ENCODE data around the gene G6PC3. TPM values are rescaled to one million over a fixed set of nuclear protein-coding genes. Genes with fewer than 3 reads are reported as not detected.
"Not testable (repeated sequence)": the region's sequence is repeated elsewhere in the genome, so short reads cannot be mapped to it uniquely, and the experiment has no call there.

G6PC3 gene
- total RNA-seq, 1 experiment from 2014 or later = 105 TPM

DNA sequence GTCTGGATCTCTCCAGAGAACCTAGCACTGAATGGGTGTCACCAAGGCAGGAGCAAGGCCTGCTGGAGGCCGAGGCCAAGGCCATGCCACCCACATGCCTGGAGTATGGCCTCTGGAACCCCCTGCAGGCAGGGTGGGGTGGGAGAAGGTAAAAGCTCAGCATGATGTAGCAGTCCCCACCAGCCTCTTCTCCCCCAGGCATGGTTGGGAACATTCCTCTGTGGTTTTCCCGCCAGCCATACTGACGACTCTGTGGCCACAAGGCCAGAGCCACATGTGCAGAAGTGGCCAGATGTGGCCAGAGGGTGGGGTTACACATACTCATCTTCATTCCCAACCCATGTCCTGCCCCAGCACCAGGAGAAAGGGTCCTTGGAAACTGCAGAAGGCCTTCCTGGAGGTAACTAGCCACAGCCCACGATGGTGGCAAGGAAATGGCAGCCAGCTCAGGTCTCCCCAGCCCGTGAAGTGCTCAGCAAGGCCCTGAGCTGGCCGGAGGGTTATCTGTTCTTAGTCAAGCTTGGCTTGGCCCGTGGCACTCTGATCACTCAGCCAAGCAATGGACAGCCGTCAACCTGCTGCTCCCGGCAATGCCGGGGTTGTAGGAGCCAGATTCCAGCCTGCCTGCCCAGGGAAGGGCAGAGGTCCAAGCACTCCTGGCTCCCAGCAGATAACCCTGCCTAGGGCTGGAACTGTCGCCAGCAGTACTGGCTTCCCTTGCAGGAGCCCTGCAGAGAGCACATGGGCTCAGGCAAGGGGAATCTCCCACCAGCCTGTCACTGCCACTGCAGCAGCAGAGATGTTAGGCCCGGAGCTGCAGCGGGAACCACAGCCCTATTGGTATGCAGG, 26.8 kb downstream of the G6PC3 start:
- H3K27me3 Mint-ChIP-seq (ENCODE audit: low read depth) = no peaks in the 10 kb centered on the region
- H3K4ac ChIP-seq (ENCODE audit: low read depth, low read length) = no peak overlapping the region
- H3K79me1 ChIP-seq (ENCODE audit: insufficient read depth, low read depth, low read length, poor library complexity, severe bottlenecking) = no peaks in the 10 kb centered on the region
- H3K27ac Mint-ChIP-seq = peak overlapping the region in 2 of 3 experiments; percentile 86 to 100; a peak in 3 of 7 replicates
- no peaks in the 10 kb centered on the region; the same call in 1 of the 2 replicates for H3K4me1 ChIP-seq (ENCODE audit: insufficient read depth, low read length)
- no peak overlapping the region for H3K23ac ChIP-seq (ENCODE audit: insufficient read length, low read depth, low read length)
- H3K23me2 ChIP-seq (ENCODE audit: insufficient read length, low read depth, low read length, poor library complexity, severe bottlenecking) = peaks cover 7% of the 10 kb centered on the region
- H3T11ph ChIP-seq (ENCODE audit: low read length) = no peak overlapping the region
- no peaks in the 10 kb centered on the region for H4K20me1 ChIP-seq (ENCODE audit: control insufficient read depth, insufficient read depth, insufficient read length)
- no peak overlapping the region for H3K4me2 ChIP-seq (ENCODE audit: insufficient read depth, insufficient read length, low read length)
- H4K91ac ChIP-seq (ENCODE audit: insufficient read length, low read depth, low read length) = peak overlapping the region; percentile 4
- H2BK12ac ChIP-seq (ENCODE audit: insufficient read length, low read depth, low read length) = no peak overlapping the region
- no peaks in the 10 kb centered on the region for H3K27me3 ChIP-seq (ENCODE audit: insufficient read depth, low read length)
- no peak overlapping the region for H3K14ac ChIP-seq (ENCODE audit: insufficient read depth, low read length)
- H4K5ac ChIP-seq (ENCODE audit: insufficient read length, low read depth, low read length) = no peak overlapping the region
- H3K27ac ChIP-seq (ENCODE audit: insufficient read length, low read depth, low read length) = no peak overlapping the region
- peaks cover 0 to 3% (median 2%) of the 10 kb centered on the region in 3 experiments; a peak in 6 of 7 replicates for H3K36me3 Mint-ChIP-seq (ENCODE audit: insufficient read depth in 1 of 3, low read depth in 3 of 3)
- H2AFZ ChIP-seq (ENCODE audit: low read length) = no peak overlapping the region
- peaks cover 16 to 30% of the 10 kb centered on the region in 2 experiments for H3K4me1 Mint-ChIP-seq
- H3K18ac ChIP-seq (ENCODE audit: insufficient read length, low read depth, low read length) = peak overlapping the region; percentile 32
- no peaks in the 10 kb centered on the region for H3K79me2 ChIP-seq (ENCODE audit: insufficient read depth, low read length)
- WGBS (ENCODE audit: extremely low coverage, insufficient read length, low lambda C conversion rate) = no CpG with 5 or more reads among the region's 13 CpGs
- no peak overlapping the region for H3K56ac ChIP-seq (ENCODE audit: insufficient read length, low read depth, low read length)
- H2BK20ac ChIP-seq (ENCODE audit: low read depth, low read length, poor library complexity, severe bottlenecking) = no peak overlapping the region
- no peak for DNase-seq
- H2AK5ac ChIP-seq (ENCODE audit: insufficient read length, low read length) = no peak overlapping the region
- H3K9me3 Mint-ChIP-seq = no peaks in the 10 kb centered on the region
- no peak overlapping the region for H4K8ac ChIP-seq (replicated peaks; ENCODE audit: insufficient read length, low read depth, low read length)
- H3K9ac ChIP-seq (ENCODE audit: extremely low read depth, insufficient read length, low read length) = no peak overlapping the region
- H3K4me3 Mint-ChIP-seq = no peak overlapping the region
- no peak overlapping the region for H2BK5ac ChIP-seq (ENCODE audit: insufficient read length, low read length)
- H2BK120ac ChIP-seq (ENCODE audit: low read depth, low read length, poor library complexity, severe bottlenecking) = no peak overlapping the region
- no peaks in the 10 kb centered on the region for H3K9me3 ChIP-seq (ENCODE audit: control insufficient read depth, low read depth, low read length)
- H2BK15ac ChIP-seq (ENCODE audit: low read depth, low read length) = 0 out of 2 replicates have a peak overlapping the region, but pooled peaks have one; percentile 49
- TF ChIP-seq, protein P1, sequence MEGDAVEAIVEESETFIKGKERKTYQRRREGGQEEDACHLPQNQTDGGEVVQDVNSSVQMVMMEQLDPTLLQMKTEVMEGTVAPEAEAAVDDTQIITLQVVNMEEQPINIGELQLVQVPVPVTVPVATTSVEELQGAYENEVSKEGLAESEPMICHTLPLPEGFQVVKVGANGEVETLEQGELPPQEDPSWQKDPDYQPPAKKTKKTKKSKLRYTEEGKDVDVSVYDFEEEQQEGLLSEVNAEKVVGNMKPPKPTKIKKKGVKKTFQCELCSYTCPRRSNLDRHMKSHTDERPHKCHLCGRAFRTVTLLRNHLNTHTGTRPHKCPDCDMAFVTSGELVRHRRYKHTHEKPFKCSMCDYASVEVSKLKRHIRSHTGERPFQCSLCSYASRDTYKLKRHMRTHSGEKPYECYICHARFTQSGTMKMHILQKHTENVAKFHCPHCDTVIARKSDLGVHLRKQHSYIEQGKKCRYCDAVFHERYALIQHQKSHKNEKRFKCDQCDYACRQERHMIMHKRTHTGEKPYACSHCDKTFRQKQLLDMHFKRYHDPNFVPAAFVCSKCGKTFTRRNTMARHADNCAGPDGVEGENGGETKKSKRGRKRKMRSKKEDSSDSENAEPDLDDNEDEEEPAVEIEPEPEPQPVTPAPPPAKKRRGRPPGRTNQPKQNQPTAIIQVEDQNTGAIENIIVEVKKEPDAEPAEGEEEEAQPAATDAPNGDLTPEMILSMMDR (conservative IDR thresholded peaks at IDR 0.05) = no peak

- not testable (repeated sequence) for H3K18ac ChIP-seq (ENCODE audit: insufficient read length, low read depth, low read length); H3K79me2 ChIP-seq (ENCODE audit: insufficient read depth, low read length); H3K9me3 Mint-ChIP-seq; H3K4me2 ChIP-seq (ENCODE audit: insufficient read depth, insufficient read length, low read length); H4K20me1 ChIP-seq (ENCODE audit: control insufficient read depth, insufficient read depth, insufficient read length); H3K14ac ChIP-seq (ENCODE audit: insufficient read depth, low read length); DNase-seq; H3K23me2 ChIP-seq (ENCODE audit: insufficient read length, low read depth, low read length, poor library complexity, severe bottlenecking); H4K91ac ChIP-seq (ENCODE audit: insufficient read length, low read depth, low read length); H2AK5ac ChIP-seq (ENCODE audit: insufficient read length, low read length); H4K8ac ChIP-seq (replicated peaks; ENCODE audit: insufficient read length, low read depth, low read length); H3K9ac ChIP-seq (ENCODE audit: extremely low read depth, insufficient read length, low read length); H2BK20ac ChIP-seq (ENCODE audit: low read depth, low read length, poor library complexity, severe bottlenecking); H3K23ac ChIP-seq (ENCODE audit: insufficient read length, low read depth, low read length); H3K9me3 ChIP-seq (ENCODE audit: control insufficient read depth, low read depth, low read length); H2BK5ac ChIP-seq (ENCODE audit: insufficient read length, low read length); H3K79me1 ChIP-seq (ENCODE audit: insufficient read depth, low read depth, low read length, poor library complexity, severe bottlenecking); H3T11ph ChIP-seq (ENCODE audit: low read length); H2BK12ac ChIP-seq (ENCODE audit: insufficient read length, low read depth, low read length); H3K27ac ChIP-seq (ENCODE audit: insufficient read length, low read depth, low read length); H3K27me3 ChIP-seq (ENCODE audit: insufficient read depth, low read length); H3K27me3 Mint-ChIP-seq (ENCODE audit: low read depth); H2BK120ac ChIP-seq (ENCODE audit: low read depth, low read length, poor library complexity, severe bottlenecking); H2BK15ac ChIP-seq (ENCODE audit: low read depth, low read length); H2AFZ ChIP-seq (ENCODE audit: low read length); H3K4ac ChIP-seq (ENCODE audit: low read depth, low read length); H3K56ac ChIP-seq (ENCODE audit: insufficient read length, low read depth, low read length); H3K4me3 Mint-ChIP-seq; H3K4me1 ChIP-seq (ENCODE audit: insufficient read depth, low read length); H4K5ac ChIP-seq (ENCODE audit: insufficient read length, low read depth, low read length)
- peak overlapping the region in 1 of 3 experiments; percentile 73; a peak in 1 of 7 replicates for H3K27ac Mint-ChIP-seq
- peaks cover 21% of the 10 kb centered on the region in 2 experiments for H3K4me1 Mint-ChIP-seq
- no CpG with 5 or more reads among the region's 6 CpGs for WGBS (ENCODE audit: extremely low coverage, insufficient read length, low lambda C conversion rate)
- peaks cover 0 to 12% (median 5%) of the 10 kb centered on the region in 3 experiments; a peak in 3 of 7 replicates for H3K36me3 Mint-ChIP-seq (ENCODE audit: insufficient read depth in 1 of 3, low read depth in 3 of 3)
Observed at GRCh38 chr17:44101858-44102257, 31.3 kb downstream of the G6PC3 start.

Data from H9 (cell line).